Measurements from ENCODE around the gene KRTAP10-5. TPM values are rescaled to one million over a fixed set of nuclear protein-coding genes. Genes with fewer than 3 reads are reported as not detected.
"Not testable (repeated sequence)": the region's sequence is repeated elsewhere in the genome, so short reads cannot be mapped to it uniquely, and the experiment has no call there.

The KRTAP10-5 gene
- polyA plus RNA-seq, 4 donors = not detected

DNA sequence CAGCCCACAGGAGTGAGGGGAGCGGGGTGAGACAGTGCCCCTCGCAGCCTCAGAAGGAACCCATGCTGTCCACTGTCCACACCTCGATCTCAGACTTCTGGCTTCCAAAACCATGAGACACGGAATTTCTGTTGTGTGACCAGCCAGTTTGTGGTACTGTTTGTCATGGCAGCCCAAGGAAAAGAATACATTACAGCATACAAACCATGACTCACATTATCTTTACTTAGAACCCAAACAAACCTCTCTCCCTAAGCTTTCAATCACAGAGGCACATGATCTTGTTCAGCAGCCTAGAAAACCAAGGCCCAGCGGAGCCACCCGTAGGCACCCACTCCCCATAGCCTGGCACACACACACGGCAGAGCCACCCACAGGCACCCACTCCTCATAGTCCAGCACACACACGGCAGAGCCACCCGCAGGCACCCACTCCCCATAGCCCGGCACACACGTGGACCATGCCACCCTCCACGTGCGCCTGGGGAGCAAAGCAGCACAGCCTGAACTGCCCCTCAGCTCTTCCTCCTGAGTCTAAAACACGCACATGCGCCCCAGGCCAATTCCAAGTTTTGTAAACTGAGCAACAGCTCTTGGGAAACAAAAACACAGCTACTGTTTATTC is 7.3 kb downstream of the KRTAP10-5 start:
- no peak for DNase-seq (ENCODE audit: low read depth in 4 of 4, low spot score in 3 of 4)

DNA sequence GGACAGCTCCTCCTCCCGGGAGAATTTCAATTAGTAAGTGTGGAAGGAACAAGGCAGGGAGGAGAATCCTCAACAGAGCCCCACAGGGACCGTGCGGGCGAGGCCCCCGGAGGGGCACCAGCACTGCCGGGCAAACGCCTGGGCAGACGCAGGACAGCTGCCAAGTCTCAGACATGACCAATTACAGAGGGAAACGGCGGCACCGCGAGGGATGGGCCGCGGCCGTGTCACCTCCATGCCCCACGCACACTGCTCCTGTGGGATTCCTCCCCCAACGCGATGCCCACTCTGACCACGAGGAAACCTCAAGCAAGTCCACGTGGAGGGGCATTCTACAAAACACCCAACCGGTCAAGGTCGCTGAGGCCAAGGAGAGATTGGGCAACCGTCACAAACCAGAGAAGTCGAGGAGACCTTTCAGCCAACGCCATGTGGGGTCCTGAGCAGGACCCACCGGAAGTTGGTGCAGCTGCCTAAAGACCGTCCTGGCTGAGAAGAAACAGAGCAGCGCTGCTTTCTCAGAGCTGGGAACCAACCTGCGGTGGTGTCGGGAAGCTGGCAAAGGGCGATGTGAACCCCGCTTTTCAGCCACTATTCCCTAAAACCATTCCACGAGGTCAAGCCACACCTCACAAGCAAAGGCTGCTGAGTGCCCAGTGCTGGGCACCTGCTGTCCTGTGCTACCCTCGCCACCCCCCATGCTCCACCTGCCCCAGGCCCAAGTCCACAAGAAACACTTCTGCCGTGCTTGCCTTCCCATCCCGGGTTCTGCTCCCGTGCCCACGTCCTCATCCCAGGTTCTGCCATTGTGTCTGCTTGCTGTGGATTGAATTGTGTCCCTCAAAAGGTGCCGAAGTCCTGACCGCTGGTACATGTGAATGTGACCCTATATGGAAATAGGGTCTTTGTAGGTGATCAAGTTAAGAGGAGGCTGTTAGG is 8.3 kb downstream of the KRTAP10-5 start:
- DNase-seq (ENCODE audit: low read depth in 4 of 4, low spot score in 3 of 4) = no peak

DNA sequence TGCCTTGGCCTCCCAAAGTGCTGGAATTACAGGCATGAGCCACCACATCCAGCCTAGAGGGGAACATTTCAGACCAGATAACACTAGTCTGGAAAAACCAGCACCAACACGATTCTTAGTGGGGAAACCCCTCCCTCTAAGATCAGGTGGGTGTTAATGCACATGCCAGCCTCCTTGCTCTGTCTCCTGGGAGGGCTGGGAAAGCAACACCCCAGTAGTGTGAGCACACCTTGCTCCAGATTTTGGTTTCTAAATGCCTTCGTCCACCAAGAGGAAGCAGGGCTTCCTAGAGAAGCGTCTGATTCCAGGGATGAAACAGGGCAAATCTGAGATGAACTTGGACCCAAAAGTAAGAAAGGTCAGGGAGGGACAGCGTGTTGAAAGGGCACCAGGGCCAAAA is 9.1 kb downstream of the KRTAP10-5 start:
- no peak for DNase-seq (ENCODE audit: low read depth in 4 of 4, low spot score in 3 of 4)

DNA sequence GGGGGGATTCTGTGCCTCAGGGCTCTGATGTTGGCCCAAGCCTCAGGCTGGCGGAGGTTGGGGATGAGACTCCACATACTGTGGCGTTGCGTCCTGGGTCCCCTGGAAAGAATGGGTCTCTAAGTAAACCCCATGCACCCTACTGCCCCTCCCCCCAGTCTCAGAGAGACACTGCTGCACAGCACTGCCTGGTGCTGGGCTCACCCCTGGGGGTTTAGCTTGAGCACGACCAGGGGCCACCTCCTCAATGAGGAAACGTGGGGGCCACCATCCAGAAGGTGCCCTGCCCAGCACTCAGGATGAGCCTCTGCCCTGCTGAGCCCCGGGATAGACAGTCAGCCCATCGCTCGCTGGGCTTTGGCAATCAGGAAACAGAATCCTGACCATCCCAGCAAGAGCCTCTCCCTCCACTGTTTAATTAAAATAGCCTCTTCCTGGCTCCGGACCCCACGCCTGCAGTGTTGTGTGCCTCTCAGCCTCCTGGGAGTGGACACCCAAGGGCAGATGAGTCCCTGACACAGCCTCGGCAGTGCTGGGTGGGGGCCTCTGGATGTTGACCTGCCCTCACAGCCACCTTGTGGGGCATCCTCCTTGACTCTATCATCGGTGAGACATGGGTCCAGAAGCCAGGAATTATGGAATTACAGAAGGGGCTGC is 10.4 kb downstream of the KRTAP10-5 start:
- DNase-seq (ENCODE audit: low read depth in 4 of 4, low spot score in 3 of 4) = no peak

DNA sequence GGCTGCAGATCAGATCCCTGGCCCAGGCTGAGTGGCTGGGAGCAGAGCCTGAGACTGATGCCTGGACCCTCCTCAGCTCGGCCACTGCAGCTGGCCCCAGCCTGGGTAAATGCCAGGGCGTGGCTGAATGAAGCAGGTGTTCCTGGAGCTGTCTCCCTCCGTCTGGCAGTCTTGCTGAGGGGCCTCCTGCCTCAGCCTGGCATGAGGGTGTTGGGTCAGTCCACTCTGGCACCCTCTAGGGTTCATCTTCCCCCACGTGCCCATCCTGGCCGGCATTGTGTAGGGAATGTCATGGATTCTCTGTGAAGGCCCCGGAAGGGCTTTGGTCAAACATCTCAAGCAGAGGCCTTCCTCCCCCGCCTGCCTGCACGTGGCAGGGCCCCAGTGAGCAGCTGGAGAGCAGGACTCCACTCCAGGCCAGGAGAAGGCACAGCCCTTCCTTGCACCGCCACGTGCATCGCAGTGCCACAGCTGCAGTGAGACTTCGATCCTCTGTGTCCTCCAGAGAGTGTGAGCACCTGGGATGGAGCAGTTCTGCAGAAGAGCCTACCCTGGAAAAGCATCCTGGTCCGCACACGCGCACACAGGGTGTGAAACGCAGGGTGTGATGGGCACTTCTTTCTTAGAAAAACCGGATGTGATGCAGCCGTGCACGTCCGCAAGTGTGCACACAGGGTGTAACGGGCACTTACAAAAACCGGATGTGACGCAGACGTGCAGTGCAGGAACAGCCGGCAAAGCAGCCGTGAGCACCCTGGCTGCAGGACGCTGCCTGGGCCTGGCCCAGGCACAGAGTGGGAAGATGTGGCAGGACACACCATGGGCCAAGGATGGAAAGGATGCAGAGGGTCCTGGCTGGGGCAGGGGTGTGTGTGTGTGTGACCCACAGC is 11.5 kb downstream of the KRTAP10-5 start:
- DNase-seq (ENCODE audit: low read depth in 4 of 4, low spot score in 3 of 4) = no peak

DNA sequence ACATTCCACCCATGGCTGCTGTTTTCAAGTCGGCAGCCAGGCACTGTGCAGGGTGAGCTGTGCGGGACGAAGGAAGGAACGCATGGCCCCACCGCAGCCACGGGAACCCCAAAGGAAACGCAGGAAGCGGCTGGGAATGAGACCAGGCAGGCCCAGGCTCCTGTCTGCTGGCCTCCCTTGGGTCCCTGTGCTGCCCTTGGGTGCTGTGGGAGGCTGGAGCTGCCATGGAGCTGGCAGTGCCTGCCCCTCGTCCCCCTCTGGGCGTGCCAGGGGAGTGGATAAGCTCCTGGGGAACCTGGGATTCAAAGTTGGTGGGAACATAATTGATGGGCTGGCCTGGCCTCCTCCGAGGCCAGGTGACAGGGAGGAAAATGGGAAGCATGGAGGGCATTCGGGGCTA is 12.1 kb downstream of the KRTAP10-5 start:
- no peak for DNase-seq (ENCODE audit: low read depth in 4 of 4, low spot score in 3 of 4)

DNA sequence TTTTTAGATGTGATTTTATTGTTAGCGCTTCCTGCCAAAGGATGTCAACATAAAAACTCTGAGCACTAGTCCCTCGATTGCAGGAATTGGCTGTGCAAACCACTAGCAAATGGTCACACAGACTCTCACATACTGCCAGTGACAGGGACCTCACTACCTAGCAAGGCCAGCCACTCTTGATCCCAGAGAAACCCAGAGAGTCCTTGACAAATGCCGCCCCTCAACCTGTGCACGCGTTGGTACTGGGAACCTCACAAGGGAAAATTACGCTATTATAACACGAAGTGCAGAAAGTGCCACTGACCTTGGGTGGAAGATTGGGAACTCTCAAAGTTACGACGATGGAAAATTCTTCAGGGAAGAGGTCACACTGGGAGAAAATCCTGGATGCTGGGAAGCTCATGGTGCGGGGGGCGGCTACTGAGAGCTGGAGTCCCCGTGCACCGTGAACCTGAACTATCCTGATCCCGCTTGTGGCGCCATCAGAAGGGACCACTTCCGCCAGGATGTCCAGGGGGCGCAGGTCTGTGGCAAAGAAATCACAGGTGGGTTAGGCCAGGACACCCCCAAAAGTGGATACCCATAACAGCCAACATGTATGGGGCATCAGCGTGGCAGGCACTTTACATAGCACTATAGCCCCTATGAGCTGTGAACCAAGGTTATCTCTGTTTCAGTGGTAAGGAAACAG is 12.8 kb downstream of the KRTAP10-5 start:
- DNase-seq (ENCODE audit: low read depth in 4 of 4, low spot score in 3 of 4) = no peak

DNA sequence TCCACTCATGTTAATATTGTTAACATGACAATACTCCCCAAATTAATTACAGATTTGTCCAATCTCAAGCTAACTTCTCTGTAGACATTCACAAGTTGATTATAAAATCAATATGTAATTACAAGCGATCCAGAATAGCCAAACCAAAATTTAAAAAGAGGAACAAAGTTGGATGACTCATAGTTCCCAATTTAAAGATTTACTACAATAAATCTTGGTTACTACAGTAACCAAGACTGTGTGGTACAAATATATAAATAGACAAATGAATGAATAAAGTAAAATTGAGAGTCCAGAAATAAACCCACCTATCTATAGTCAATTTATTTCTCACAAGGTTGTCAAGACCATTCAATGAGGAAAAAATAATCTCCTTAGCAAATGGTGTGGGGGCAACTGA is 14.0 kb downstream of the KRTAP10-5 start:
- no peak for DNase-seq (ENCODE audit: low read depth in 4 of 4, low spot score in 3 of 4)

DNA sequence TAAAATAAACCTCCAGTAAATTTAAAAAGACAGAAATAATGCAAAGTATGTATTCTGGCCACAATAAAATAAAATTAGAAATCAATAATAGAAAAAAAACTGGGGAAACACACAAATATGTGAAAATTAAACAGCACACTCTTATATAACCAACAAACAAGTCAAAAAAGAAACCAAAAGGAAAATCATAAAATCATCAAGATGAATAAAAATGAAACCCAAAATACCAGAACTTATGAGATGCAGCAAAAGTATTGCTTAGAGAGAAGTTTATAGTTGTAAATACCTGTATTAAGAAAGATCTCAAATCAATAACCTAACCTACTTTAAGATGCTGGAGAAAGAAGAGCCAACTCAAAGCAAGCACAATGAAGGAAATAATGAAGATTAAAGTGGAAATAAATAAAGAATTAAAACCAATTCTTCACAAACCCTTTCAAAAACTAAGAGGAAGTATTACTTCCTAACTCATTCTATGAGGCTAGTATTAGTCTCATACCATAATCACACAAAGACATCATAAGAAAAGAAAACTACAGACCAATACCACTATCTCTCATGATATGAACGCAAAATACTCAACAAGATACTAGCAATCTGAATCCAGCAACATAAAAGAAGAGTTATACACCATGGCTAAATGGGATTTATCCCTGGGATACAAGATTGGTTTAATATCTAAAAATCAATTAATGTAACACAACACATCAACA is 15.4 kb downstream of the KRTAP10-5 start:
- DNase-seq (ENCODE audit: low read depth in 4 of 4, low spot score in 3 of 4) = no peak

DNA sequence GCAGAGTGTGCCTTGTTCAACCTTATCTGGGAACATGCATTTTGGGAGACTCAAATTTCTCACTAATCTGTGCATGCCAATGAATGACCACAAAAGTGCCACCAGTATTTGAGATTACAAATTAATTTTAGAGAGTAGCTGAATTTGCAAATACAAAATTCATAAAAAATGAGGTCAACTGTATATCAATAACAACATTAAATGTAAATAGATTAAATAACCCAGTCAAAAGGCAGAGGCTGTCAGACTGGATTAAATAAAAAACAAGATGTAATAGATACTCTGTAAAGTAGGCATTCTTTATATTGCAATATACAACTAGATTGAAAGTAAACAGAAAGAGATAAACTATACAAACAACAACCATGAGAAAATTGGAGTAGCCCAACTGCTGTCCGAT is 16.3 kb downstream of the KRTAP10-5 start:
- no peak for DNase-seq (ENCODE audit: low read depth in 4 of 4, low spot score in 3 of 4)

DNA sequence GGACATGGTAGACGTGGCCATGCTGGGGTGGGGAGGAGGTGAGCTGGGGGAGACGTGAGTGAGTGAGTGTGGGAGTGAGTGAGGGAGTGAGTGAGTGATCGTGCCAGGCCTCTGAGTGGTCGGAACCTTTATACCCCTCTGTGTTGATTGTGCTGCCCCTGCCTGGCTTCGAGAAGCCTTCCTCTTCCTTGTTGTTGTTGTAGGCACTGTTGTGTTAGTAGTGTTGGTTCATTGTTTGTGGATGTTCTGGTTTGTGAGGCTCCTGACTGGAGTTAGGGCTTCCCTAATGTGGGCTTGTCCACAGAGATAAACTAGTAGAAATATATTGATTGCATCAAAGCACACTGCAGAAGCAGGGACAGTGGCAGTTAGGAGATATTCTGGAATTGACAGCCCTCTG is 21.7 kb downstream of the KRTAP10-5 start, which contains the start of gene KRTAP10-3:
TSS of gene KRTAP10-3 (minus strand) at position 101 of the 400 bp plus-strand sequence. CDS start at position 21, 80 bp downstream.
- no peak for DNase-seq (ENCODE audit: low read depth in 4 of 4, low spot score in 3 of 4)

DNA sequence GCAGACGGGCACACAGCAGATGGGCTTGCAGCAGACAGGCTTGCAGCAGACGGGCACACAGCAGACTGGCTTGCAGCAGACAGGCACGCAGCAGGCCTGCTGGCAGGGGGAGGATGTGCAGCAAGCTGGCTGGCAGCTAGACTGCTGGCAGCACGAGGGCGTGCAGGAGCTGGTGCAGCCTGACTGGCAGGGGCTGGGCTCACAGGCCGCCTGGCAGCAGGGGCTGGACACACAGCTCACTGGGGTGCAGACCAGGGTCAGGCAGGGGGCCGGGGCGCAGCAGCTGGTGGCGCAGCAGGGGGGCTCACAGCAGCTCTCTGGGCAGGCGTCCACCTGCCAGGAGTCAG is 22.1 kb downstream of the KRTAP10-5 start:
- DNase-seq (ENCODE audit: low read depth in 4 of 4, low spot score in 3 of 4) = not testable (repeated sequence)

DNA sequence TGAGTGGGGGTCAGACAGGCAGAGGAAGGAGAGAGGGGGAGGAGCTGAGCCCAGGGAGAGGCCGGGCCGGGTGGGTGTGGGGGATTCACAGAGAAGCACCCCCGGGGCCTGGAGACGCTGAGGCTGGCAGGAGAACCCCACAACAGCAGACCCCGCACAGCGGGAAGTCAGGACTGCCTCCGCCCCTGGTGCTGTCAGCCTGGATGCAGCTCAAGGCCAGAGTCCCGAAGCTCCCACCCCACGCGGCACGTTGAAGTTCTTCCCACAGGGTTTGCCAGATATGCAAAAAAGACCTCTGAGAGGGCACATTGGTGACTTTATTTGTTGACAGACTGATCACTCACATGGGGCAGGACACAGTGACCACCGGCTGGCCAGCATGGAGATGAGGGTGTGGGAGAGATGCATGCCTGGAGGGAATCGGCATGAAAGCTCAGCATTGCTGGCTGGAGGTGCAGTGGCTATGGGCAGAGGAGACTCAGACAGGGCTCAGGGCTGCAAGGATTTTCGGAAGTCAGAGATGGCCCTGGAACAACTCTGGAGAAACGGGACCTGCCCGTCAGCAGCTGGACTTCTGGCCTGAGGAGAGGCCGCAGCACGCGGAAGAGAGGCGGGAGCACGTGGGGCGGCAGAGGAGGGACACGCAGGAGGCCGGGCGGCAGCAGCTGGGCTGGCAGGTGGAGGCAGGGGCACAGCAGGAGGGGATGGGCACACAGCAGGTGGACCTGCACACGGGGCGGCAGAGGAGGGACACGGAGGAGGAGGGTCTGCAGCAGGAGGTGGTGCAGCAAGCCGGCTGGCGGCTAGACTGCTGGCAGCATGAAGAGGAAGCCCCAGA is 22.7 kb downstream of the KRTAP10-5 start:
- DNase-seq (ENCODE audit: low read depth in 4 of 4, low spot score in 3 of 4) = no peak

DNA sequence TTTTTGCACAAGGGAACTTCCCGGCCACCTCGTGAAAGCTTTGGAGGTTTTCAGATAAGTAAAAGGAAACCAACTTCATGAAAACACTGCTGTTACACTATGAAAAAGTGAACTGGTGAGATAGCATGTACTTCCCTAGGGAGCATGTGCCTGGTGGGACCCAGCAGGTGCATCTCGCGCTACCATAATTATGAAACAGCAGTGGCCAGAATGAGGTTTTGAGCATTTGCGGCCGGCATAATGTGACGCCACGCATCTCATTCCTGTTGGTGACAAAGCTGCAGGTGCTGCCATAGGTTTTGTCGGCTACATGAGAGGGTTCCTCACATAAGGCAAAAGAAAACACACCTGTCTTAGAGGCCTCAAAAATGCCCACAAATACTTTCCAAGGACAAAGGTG is 23.5 kb downstream of the KRTAP10-5 start:
- no peak for DNase-seq (ENCODE audit: low read depth in 4 of 4, low spot score in 3 of 4)

DNA sequence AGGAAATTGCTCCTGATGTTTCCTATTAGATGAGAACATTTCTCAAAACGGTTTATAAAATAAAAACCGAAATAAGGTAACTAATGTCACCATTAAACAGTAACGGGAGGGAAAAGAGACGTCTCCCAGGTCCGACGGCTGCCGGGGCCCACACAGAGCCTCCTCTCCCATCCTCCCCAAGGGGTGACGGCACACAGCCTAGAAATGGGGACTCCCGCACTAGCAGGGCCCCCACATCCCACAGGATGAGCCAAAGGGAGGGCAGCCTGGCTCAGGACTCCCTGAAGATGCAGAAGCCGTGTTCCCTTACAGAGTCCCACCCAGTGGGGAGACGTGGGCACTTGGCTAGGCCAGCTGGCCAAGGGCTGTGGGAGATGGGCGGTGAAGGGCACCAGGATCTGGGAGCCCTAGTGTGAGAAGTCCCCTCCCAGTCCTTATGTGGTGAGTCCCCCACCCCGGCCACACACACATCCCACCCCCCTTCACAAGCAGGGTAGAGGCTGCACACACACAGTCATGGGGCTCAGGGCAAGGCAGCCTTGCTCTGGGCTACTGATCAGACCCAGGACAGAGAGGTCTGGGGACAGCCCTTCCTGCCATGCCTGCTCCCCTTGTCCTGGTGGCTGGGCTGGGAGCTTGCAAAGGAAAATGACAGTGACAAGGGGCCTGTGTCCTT is 25.1 kb downstream of the KRTAP10-5 start:
- no peak for DNase-seq (ENCODE audit: low read depth in 4 of 4, low spot score in 3 of 4)

DNA sequence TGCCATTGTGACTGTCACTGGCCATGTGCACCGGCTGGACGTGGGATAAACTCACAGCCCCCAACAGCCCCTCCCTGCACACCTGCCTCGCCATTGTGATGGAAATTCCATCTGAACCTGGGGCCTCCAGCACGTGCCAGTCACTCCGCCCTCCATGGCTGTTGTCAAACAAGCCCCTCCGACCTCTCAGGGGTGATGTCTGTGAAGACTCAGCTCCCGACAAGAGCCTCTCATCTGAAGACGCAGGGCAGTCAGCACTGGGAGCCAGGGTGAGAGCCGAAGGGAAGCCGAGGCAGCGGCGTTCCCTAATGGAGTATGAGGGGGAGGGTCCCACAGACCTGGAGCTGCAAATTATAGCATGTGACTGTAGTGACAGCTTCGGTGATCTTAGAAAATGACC is 27.7 kb downstream of the KRTAP10-5 start:
- no peak for DNase-seq (ENCODE audit: low read depth in 4 of 4, low spot score in 3 of 4)

DNA sequence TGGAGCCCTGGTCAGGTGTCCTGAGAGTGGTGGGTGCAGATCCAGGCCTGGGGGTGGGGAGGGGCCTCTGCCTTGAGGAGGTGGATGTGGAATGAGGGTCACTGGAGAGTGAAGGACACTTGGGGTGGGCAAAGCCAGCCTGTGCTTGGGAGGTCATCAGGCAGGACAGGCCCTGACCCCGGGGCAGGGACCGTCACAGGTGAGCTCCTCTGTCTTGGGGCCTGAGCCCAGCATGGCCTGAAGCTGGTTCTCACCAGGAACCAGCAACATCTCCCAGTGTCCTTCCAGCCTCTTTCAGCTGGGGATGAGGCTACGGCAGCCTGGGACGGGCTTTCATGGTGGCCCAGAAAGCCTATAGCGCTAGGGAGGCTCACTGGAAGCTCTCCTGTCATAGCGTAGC is 28.3 kb downstream of the KRTAP10-5 start:
- DNase-seq (ENCODE audit: low read depth in 4 of 4, low spot score in 3 of 4) = no peak

Data from right renal pelvis (tissue), 4 donors.